GM19467 (cell line): ENCODE data around the gene PRMT2.
"Not testable (repeated sequence)": the region's sequence is repeated elsewhere in the genome, so short reads cannot be mapped to it uniquely, and the experiment has no call there.

ENCODE experiments used
- ATAC-seq: cut with Tn5 transposase; IDR thresholded peaks from one replicate; pipeline ENCODE4 v1.9.1; 2021; ENCODE audit warnings: mild to moderate bottlenecking, moderate library complexity; ENCODE audit not compliant: unreplicated experiment

PRMT2 gene

DNA sequence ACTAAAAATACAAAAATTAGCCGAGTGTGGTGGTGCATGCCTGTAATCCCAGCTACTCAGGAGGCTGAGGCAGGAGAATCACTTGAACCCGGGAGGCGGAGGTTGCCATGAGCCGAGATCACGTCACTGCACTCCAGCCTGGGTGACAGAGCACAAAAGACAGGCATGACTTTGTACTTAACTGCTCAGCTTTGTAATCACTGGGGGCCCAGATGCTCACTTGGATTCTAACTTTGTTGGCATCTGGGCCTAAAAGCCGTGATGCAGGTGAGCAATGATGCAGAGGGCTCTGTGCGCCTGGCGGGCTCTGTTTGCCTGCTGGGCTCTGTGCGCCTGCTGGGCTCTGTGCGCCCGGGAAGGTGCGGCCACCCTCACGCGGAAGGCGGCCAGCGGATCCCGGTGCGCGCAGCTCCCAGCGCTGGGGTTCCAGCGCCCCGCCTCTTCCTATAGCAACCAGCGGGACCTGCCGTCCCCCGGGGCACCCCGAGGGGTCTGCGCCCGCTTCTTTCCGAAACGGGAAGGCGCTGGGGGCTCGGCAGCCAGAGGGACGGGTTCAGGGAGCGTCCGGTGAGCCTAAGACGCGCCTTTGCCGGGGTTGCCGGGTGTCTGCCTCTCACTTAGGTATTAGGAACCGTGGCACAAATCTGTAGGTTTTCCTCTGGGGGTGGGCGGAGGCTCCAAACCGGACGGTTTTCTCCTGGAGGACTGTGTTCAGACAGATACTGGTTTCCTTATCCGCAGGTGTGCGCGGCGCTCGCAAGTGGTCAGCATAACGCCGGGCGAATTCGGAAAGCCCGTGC is 31.7 kb downstream of the PRMT2 start:
- ATAC-seq: no peak

DNA sequence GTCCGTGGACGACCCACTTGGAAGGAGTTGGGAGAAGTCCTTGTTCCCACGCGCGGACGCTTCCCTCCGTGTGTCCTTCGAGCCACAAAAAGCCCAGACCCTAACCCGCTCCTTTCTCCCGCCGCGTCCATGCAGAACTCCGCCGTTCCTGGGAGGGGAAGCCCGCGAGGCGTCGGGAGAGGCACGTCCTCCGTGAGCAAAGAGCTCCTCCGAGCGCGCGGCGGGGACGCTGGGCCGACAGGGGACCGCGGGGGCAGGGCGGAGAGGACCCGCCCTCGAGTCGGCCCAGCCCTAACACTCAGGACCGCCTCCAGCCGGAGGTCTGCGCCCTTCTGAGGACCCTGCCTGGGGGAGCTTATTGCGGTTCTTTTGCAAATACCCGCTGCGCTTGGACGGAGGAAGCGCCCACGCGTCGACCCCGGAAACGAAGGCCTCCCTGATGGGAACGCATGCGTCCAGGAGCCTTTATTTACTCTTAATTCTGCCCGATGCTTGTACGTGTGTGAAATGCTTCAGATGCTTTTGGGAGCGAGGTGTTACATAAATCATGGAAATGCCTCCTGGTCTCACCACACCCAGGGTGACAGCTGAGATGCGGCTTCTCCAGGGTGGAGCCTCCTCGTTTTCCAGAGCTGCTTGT is 32.4 kb downstream of the PRMT2 start:
- no peak for ATAC-seq

DNA sequence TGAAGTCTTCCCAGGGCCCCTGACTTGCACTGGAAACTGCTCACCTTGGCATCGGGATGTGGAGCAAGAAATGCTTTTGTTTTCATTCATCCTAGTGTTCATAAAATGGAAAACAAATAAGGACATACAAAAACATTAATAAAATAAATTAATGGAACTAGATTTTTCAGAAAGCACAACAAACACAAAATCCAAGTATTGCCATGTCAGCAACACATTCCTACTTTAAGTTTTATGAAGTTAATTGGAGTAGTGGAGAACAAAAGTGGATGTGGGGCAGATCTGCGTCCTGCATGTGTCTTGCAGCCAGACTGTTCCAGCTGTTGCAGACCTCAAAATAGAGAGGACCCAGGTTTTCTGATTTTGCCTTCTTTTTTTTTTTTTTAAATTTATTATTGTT is 32.9 kb downstream of the PRMT2 start:
- no peak for ATAC-seq

GRCh38 chr21:46668904-46669303 is 33.4 kb downstream of the PRMT2 start:
- not testable (repeated sequence) for ATAC-seq

GRCh38 chr21:46674430-46675007 is 39.0 kb downstream of the PRMT2 start:
- no peak for ATAC-seq

- no peak for ATAC-seq
Measured at GRCh38 chr21:46675595-46676280, 40.3 kb downstream of the PRMT2 start.

DNA sequence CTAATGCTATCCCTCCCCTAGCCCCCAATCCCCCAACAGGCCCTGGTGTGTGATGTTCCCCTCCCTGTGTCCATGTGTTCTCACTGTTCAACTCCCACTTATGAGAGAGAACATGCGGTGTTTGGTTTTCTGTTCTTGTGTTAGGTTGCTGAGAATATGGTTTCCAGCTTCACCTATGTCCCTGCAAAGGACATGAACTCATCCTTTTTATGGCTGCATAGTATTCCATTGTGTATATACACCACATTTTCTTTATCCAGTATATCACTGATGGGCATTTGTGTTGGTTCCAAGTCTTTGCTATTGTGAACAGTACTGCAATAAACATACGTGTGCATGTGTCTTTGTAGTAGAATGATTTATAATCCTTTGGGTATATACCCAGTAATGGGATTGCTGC is 41.1 kb downstream of the PRMT2 start:
- not testable (repeated sequence) for ATAC-seq

GRCh38 chr21:46681593-46681992 is 46.1 kb downstream of the PRMT2 start:
- not testable (repeated sequence) for ATAC-seq

- not testable (repeated sequence) for ATAC-seq
Measured at GRCh38 chr21:46698652-46699051, 63.2 kb downstream of the PRMT2 start.

- ATAC-seq: not testable (repeated sequence)
Measured at GRCh38 chr21:46699104-46699503, 63.6 kb downstream of the PRMT2 start.
